B cell (primary cell): ENCODE data around the gene DENND1A.

Source experiments
- EZH2 ChIP-seq: IDR thresholded peaks from 2 replicates; pipeline ENCODE4 v1.6.1; 2012; ENCODE audit warnings: borderline replicate concordance, low read depth, mild to moderate bottlenecking, moderate library complexity, low read length; ENCODE audit not compliant: insufficient read depth, poor library complexity, severe bottlenecking
- TF ChIP-seq, protein P1 (sequence below): fragments of 200-600 bp; IDR thresholded peaks from one replicate; pipeline ENCODE4 v1.8.0; 2022; ENCODE audit warnings: antibody characterized with exemption, mild to moderate bottlenecking

DNA sequence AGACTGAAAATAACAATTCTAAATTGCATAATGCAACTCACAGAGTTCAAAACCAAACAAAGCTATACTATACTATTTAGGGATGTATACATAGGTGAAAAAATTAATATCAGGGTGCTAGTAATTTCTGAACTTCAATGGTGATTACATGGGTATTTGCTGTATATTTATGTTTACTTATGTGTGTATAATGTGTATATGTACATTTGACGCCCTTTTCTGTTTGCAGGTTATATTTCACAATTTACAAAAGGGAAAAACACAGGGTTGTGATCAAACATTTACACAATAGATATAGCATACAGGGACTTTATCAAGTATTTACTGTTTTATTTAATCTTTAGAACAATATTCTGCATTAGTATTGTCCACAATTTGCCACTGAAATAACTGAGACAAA is 184.0 kb downstream of the DENND1A start:
- TF ChIP-seq, protein P1, sequence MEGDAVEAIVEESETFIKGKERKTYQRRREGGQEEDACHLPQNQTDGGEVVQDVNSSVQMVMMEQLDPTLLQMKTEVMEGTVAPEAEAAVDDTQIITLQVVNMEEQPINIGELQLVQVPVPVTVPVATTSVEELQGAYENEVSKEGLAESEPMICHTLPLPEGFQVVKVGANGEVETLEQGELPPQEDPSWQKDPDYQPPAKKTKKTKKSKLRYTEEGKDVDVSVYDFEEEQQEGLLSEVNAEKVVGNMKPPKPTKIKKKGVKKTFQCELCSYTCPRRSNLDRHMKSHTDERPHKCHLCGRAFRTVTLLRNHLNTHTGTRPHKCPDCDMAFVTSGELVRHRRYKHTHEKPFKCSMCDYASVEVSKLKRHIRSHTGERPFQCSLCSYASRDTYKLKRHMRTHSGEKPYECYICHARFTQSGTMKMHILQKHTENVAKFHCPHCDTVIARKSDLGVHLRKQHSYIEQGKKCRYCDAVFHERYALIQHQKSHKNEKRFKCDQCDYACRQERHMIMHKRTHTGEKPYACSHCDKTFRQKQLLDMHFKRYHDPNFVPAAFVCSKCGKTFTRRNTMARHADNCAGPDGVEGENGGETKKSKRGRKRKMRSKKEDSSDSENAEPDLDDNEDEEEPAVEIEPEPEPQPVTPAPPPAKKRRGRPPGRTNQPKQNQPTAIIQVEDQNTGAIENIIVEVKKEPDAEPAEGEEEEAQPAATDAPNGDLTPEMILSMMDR, result no peak
- TF ChIP-seq EZH2, result no peak
